AG04450 (cell line): ENCODE data around the gene ATP1B3. TPM values are rescaled to one million over a fixed set of nuclear protein-coding genes. Genes with fewer than 3 reads are reported as not detected.

Experiments
- CTCF ChIA-PET: fragments of 300-600, 350-600 bp; formaldehyde crosslinking; extraction: SDS; loops from one replicate; lab custom pipeline; 2022; ENCODE audit warnings: antibody characterized with exemption, inconsistent platforms; lab: Charles Lee
- POLR2A ChIA-PET: fragments of 350-600 bp; formaldehyde crosslinking; extraction: SDS; loops from one replicate; lab custom pipeline; 2021; ENCODE audit warnings: antibody characterized with exemption, inconsistent platforms; lab: Yijun Ruan, JAX
- DNase-seq: peaks from one replicate; pipeline ENCODE4 v3.0.0-alpha.2; 2011; ENCODE audit warnings: low read depth, low spot score
- H3K27ac ChIP-seq: one replicate; pipeline ENCODE4 v1.5.1; 2012; ENCODE audit warnings: low read depth, low read length, control low read depth
- H3K27me3 ChIP-seq: one replicate; pipeline ENCODE4 v1.6.0; 2012; ENCODE audit warnings: low read length; ENCODE audit not compliant: control insufficient read depth, insufficient read depth
- H3K4me3 ChIP-seq: 2 replicates; pipeline ENCODE4 v1.5.1; 2011; ENCODE audit warnings: mild to moderate bottlenecking, low read depth, low read length, control low read depth
- H3K9me3 ChIP-seq: 2 replicates; pipeline ENCODE4 v1.5.1; 2012; ENCODE audit warnings: low read length; ENCODE audit not compliant: control insufficient read depth, insufficient read depth
- CTCF ChIP-seq: IDR thresholded peaks from 2 replicates; pipeline ENCODE4 v1.5.1; 2011; ENCODE audit warnings: low read depth, low read length, control low read depth, inconsistent platforms
- polyA plus RNA-seq: library from polyadenylated mRNA; depleted of rRNA; stranded (reverse); fragments of >200 nt; gene quantifications from 2 replicates; pipeline ENCODE4 v1.2.3, GENCODE V29; 2011

Gene ATP1B3
- polyA plus RNA-seq, 1 experiment: 199 TPM

DNA sequence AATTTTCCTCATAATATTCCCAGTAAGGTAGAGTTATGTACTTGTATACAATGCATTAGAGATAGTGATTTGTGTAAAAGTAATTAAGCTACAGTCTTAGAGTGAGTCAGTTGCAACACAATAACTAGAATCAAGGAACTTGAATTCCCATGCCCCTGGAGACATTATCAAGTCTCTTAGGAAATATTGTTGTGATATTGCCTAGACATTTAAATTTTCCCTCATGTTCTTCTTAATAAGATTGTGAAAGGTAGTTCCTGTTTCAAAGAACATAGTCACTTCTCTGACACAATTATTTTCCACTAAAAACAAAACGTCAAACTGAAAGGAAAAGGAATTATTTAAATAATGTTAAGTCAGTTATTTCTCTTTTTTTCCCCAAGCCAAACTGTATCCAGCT, 13.0 kb upstream of the ATP1B3 start:
- DNase-seq: no peak
- no peak for TF ChIP-seq CTCF
- Histone ChIP-seq H3K4me3 (no peak overlapping the region), H3K9me3 (no peaks in the 10 kb centered on the region; the same call in 1 of the 2 replicates), H3K27me3 (no peaks in the 10 kb centered on the region), H3K27ac (no peak overlapping the region)
- CTCF ChIA-PET: interaction anchor here (1.3 to 2.5 kb wide), 2 partner anchors 12 to 66 kb away, joined by 3 to 13 read pairs; no protein-coding TSS in a partner anchor
- POLR2A ChIA-PET: no interaction called here

- no peak for DNase-seq
- CTCF ChIA-PET: interaction anchor here (2.5 kb wide), 1 partner anchor 11 kb away, joined by 13 read pairs; no protein-coding TSS in a partner anchor
- Histone ChIP-seq H3K4me3 (no peak overlapping the region), H3K27ac (no peak overlapping the region), H3K27me3 (no peaks in the 10 kb centered on the region), H3K9me3 (no peaks in the 10 kb centered on the region; the same call in 1 of the 2 replicates)
- POLR2A ChIA-PET: no interaction called here
- no peak for TF ChIP-seq CTCF
These were observed 12.0 kb upstream of the ATP1B3 start for GRCh38 chr3:141864281-141864970.

- POLR2A ChIA-PET: no interaction called here
- CTCF ChIA-PET: interaction anchor here (2.2 to 2.5 kb wide), 2 partner anchors 10 to 11 kb away, joined by 13 to 15 read pairs; partner anchors contain the start of gene ATP1B3
- Histone ChIP-seq H3K4me3 (no peak overlapping the region), H3K27ac (no peak overlapping the region), H3K27me3 (no peaks in the 10 kb centered on the region), H3K9me3 (no peaks in the 10 kb centered on the region; the same call in 1 of the 2 replicates)
- no peak for DNase-seq
- no peak for TF ChIP-seq CTCF
These were observed 11.3 kb upstream of the ATP1B3 start for GRCh38 chr3:141865101-141865500.

DNA sequence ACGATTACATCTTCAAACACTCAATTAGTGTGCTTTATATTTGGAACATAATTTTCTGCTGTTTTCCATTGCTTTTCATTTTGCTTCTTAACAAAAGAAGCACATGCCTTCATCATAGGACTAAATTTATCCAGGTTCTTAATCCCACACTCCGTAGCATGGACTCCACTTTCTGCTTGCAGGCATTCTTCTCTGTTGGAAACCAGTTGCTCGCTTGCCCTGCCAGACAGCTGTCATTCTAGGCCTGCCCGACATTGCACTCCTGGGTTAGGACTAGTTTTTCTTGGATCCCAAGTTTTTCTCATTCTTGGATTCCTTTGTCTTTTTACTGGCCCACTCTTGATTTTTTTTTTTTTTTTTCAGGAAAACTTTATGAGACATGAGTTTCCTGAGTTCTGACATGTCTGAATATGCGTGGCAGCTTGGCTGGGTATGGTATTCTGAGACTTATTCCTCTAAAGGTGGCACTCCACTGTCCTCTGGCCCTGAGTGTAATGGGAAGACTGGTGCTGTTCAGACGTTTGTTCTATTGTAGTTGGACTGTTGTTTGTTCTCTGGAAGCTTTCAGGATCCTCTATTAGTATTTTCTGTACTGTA, 6.3 kb upstream of the ATP1B3 start:
- Histone ChIP-seq H3K27me3 (no peaks in the 10 kb centered on the region), H3K4me3 (no peak overlapping the region), H3K9me3 (no peaks in the 10 kb centered on the region), H3K27ac (no peak overlapping the region)
- ChIA-PET POLR2A (no interaction called here), CTCF (no interaction called here)
- DNase-seq: no peak
- TF ChIP-seq CTCF: no peak

DNA sequence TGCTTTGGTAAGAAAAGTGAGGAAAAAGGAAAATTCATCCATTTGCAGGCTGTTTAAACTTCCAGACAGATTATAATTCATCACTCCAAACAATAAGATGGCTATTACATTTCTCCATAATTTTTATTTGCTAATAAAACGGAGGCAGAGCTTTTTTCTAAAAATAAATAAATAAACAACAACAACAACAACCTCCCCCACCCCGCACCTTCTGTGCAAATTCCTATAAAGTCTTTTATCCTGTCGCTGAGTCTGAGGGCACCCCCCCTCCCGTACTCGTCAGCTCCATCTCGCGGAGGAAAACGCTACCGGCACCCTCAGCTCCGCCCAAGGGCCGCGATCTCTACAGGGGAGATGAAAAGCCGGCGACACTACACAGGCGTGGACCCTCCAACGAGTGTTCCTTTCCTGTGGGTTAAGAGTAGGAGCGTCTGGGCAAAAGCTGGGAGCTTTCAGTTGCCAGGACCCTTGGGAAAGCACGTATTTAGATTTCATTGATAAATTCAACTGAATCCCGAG, 1.0 kb upstream of the ATP1B3 start:
- POLR2A ChIA-PET: interaction anchor here (0.6 to 1.0 kb wide), 5 partner anchors 20 to 419 kb away, joined by 3 to 6 read pairs (median 3); no protein-coding TSS in a partner anchor
- CTCF ChIA-PET: interaction anchor here (0.5 to 4.1 kb wide), 58 partner anchors 9 to 1011 kb away, joined by 3 to 36 read pairs (median 4); partner anchors contain the start of genes PXYLP1 and RNF7
- peak overlapping the region; percentile 79 for H3K4me3 ChIP-seq
- H3K27ac ChIP-seq: peak overlapping the region; percentile 96
- H3K27me3 ChIP-seq: no peaks in the 10 kb centered on the region
- H3K9me3 ChIP-seq: no peaks in the 10 kb centered on the region; the same call in 1 of the 2 replicates
- peak; percentile 52 for DNase-seq
- peak; percentile 91 for TF ChIP-seq CTCF
